NCI-H774 (cell line): ENCODE results near the gene CHRNA3.

ENCODE experiments used
- DNase-seq: peaks from one replicate; lab custom pipeline; 2025; lab: John Stamatoyannopoulos, UW

Gene CHRNA3

DNA sequence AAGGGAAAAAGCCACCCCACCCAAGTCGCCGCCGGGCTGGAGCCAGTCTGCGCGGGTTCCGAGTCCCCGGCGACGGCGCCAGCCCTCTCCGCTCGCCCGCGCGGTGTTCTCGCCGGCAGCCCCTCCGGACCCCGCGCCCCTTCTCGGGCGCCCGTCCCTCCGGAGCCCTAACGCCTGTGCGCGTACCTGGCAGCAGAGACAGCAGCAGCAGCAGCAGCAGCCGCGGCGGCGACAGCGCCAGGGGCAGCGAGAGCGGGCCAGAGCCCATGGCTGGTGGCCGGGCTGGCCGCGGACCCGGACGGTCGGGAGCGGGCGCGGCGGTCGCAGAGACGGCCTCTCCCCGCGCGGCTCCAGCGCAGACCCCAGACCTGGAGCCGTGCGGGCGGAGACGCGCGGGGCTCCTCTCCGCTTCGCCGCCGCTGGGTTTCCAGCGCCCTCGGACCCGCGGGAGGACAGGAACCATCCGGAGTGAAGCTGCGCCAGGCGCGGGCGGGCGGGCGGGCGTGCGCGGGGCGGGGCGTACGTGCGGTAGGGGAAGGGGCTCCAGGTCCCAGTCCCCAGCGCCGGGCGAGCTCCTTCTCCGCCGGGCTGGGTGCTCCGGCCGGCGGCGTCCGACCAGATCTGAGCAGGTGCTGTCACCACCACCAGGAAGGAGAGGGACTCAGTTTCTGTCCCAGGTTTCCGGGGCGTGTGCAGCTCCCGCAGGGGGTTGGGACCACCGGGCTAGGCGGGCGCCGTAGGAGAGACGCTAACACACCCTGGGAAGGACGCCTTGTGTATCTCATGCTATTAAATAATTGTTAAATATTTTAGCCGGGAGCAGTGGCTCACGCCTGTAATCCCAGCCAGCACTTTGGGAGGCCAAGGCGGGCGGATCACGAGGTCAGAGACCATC is at the start of gene CHRNA3:
CHRNA3 (minus strand) TSS at position 470 of the 895 bp plus-strand sequence; CDS start at position 268, 202 bp downstream.
- DNase-seq = no peak

DNA sequence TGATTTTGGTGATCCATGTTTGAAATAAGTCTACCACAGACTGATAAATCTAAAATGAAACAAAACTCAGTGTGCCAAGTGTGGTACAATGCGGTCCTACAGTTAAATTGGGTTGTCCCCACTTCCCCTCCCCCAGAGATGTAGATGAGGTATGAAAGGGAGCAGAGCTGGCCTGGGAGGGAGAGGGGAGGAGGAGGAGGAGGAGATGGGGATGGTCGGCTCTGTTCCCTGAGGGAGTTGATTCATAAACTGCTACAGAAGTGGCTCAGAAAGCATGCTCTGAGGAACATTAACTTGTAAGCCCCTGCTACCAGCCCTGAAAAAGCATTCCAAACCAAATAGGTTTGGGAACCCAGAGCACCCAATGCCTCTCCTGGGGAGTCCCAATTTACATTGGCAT is 48.2 kb upstream of the CHRNA3 start:
- DNase-seq = no peak

DNA sequence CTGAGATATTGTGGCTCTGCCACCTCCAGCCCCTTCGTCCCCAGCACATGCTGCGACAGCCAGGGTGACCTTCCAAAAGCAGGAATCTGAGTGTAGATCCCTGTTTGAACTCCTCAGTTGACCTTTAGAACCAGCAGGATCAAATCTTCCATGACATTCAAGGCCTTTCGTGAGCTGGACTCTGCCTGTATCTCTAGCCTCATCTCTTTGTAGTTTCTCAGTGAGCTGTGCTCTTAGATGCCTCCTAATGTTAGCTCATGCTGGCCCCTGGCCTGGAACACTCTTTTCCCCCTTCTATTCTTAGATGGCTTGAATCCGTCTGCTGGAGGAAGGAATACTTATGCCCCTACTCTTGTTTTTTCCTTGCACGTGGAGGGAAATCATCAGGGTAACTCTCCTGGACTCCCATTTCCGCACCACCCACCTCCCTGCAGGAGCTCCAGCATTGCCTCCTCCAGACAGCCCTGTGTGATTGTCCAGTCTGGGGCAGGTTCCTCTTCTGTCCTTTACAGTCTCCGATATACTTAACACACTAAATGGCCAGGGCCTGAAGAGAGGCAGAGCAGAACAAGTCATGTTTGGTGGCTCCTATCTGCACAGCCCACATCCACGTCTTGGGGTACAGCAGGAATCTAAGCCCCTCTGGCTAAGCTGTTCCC is 46.9 kb upstream of the CHRNA3 start:
- DNase-seq = no peak

DNA sequence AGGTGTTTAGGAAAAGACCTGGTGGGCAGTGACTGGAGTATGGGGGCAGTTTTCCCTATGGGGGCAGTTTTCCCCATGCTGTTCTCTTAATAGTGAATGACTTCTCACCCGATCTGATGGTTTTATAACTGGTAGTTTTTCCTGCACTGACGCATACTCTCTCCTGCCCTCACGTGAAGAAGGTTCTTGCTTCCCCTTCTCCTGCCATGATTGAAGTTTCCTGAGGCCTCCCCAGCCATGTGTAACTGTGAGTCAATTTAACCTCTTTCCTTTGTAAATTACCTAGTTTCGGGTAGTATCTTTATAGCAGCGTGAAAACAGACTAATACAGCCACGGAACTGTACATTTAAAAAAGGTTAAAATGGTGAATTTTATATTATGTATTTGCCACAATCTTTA is 45.2 kb upstream of the CHRNA3 start:
- DNase-seq = no peak

DNA sequence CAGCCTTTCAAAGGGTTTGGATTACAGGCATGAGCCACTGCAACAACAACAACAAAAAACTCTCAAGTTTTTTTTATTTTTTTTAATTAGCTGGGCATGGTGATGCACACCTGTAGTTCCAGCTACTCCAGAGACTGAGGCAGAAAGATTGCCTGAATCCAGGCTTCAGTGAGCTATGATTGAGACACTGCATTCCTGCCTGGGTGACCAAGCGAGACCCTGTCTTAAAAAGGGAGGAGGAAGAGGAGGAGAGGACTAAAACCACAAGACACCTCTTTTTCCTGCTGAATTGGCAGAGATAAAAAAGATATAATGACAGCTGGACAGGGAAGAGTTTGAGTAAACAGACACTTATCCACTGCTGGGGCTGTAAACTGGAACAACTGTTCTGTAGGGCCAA is 42.9 kb upstream of the CHRNA3 start:
- DNase-seq = no peak

DNA sequence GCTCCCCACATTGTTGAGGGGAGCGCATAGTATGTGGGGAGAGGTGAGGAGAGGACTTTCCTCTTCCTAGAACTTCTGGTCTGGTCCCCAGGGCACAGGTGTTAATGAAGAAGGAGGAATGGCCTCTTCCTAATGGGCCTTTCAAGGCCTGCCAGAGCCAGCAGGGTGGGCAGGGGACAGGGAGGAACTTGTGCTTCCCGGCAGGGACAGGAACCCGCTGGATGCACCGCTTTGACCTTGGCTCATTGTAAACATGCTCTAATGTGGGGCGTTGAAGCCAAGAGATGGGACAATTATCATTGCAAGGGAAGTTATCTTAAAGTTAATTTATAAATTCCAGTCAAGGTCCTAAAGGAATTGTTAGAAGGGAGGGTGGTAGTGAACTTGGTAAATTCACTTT is 41.2 kb upstream of the CHRNA3 start:
- DNase-seq = no peak

DNA sequence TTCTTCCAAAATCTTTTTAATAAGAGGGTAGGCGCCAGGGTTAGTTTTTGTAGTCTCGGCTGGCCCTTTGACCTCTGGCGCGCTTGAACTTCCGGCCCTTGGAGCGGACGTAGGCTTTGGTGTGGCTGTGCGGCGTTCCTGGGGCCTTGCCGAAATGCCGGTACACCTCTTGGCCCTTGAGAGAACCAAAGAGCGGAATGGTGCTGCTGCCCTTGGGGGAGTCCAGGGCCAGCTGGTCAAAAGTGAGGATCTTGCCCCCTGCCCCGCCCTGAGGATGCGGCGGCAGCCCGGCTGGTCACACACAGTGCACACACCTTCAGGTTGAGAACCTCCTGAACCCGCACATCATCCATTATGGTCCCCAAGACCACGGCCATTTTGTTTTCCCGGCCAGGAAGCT is 40.2 kb upstream of the CHRNA3 start:
- DNase-seq = no peak

DNA sequence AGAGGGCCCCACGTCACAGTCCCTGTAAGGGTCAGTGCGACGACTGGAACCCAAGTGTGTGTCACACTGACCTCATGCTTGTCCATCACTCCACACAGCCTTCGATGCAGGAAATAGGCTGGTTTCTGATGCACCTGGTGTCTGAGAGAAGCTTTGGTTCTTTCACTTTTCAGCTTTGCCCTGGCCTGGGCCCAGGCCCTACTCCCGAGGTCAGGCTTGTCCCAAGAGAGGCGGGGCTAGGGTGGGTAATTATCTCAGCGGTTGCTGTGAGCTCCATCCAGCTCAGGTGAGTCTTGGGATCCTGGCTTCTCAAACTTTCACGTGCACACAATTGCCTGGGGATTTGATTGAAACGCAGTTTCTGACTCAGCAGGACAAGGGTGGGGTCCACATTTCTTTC is 39.8 kb upstream of the CHRNA3 start:
- no peak for DNase-seq

DNA sequence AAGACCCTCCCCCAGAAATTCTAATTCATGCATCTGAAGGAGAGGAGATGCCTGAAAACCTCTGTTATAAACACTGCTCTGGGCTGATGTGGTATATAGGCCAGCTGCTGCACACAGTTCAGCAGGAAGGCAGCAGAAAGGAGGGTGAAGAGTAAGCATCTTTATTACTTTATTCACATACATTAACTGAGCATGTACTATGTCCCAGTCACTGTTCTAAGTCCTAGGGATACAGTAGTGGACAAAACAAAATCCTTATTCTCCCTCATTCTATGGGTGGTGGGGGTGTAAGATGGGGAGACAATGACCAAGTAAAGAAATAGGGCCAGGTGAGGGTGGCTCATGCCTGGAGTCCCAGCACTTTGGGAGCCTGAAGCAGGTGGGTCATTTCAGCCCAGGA is 38.0 kb upstream of the CHRNA3 start:
- DNase-seq = no peak

DNA sequence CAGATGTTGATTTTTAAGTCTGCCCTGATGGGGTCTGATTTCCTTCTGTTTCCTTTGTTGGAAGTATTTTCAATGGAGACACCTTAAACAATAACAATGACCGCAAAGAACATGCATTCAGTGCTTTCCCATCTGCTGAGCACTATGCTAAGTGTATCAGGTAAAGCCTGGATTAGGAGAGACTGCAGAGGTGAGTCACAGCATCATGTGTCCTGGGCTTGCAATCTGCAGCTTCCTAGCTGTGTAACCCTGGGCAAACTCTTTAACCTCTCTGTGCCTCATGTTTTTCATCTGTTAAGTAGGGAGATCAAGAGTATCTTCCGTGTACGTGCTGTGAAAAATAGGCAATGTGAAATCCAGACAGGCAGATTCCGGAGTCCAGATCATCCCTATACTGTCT is 33.5 kb upstream of the CHRNA3 start:
- DNase-seq = no peak

DNA sequence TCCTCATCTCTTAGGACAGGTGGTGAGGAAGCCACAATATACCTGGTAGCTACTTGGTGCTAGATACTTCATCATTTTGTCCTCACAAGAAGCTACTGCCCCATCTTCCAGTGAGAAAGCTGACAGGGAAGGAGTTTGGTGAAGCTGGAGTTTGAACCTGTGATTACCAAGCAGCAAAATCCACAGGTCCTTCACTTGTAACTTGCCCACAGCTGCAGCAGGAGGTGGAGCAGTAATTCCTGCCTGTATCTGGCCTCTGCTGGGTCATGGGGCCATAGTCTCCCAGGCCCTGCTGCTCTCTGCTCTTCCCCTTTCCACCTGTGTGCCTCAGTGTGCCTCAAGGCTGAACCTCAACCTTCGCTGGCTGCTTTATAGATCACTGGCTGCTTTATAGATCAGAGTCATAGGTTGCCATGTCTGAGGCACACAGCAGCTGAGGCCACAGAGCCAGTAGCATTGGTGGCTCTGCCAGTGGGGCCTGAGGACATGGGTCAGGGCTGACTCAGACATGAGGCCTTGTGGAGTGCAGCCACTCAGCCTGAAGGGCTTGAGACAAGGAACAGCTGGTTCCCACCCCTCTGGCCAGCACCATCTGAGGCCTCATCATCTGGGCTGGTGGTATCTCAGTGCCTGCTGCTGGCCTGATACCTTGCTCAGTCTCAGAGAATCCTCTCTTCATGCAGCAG is 31.3 kb upstream of the CHRNA3 start:
- no peak for DNase-seq

DNA sequence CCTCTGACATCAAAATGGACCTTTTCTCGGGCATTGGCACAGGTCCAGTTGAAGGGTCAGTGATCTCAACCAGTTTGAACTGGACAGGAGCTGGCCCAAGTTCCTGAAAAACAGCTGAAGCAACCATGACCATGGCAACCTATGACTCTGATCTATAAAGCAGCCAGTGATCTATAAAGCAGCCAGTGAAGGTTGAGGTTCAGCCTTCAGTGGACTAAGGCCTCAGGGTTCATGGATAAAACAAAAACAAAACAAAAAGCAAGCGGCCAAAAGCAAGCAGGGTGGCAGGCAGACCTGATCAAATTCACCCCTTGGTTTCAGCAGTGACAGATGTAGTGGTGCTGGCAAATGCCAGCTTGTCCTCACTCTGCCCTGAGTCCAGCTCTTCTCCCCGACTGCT is 30.2 kb upstream of the CHRNA3 start:
- no peak for DNase-seq

DNA sequence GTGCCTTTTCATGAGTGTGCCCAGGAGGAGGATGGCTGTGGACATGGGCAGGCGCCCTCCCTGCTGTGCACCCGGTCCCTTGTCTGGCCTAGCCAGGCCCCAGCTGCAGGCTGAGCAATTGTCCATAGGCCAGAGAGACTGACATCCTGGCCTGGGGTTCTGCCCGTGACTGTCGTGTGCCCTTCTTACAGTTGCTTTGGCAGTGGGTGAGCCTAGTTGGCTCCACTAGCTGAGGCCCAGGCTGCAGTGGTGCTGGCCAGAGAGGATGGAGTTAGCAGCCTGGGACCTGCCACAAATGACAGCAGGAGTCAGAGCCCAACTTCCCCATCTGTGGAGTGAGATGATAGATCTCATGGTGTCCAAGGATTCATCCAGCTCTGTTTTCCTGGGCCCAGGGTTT is 29.2 kb upstream of the CHRNA3 start:
- DNase-seq = no peak

DNA sequence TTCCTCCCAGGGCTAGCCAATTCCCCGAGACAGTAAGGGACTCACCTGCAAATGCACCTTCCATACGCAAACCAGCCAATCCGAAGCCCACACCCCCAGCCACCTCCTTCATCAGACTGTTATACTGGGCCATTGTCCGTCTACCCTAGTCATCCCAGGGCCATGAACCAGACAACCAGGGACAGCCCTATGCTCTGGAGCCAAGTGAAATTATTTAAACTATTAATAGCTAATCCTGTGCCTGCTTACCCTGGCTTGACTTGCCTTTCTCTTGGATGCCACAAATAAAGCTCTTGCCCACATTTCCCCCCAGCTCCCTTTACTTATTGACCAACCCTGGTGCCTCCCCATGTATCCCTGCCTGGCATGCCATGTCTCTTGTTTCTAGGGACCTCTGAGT is 24.2 kb upstream of the CHRNA3 start:
- no peak for DNase-seq

DNA sequence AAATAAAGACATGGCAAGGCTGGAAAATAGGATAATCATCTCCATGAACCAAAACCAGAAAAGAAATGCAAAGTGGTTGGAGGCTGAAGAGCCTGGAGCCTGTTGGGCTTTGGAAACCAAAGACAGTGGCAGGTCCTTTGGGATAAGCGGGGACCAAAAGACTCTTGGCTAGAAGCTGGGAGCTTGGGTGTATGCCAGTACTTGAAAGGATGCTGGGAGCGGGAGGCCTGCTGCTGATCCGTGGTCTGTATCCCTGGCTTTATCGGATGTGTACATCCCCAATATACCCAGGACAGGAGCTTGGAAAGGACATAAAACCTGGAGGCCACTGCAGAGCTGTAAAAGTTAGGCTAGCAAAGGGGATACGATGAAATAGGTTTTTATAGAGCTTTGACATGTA is 21.5 kb upstream of the CHRNA3 start:
- DNase-seq = no peak

DNA sequence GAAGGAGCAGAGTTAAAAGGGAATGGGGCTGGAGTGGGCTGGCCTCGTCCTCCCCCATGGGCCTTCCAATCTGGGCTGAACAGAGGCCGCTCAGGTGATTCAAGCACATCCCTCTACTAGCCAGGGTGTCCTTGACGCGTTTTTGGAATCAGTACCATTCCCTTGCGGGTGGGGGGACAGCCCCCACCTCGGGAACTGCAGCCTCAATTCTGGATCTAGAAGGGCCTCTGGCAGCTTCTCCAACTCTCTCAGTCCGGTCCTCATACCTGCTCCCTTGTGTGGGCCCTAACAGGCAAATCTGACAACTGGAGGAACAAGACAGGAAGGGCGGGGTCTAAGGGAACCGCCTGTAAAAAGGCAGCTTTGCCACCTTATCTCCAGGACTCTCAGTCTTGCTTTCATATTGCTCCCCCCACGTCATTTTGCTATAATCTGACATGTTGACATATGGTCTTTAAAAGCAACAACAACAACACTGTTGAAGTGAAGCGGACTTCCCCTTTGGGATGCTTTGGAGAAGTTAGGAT is 21.0 kb upstream of the CHRNA3 start:
- DNase-seq = no peak

DNA sequence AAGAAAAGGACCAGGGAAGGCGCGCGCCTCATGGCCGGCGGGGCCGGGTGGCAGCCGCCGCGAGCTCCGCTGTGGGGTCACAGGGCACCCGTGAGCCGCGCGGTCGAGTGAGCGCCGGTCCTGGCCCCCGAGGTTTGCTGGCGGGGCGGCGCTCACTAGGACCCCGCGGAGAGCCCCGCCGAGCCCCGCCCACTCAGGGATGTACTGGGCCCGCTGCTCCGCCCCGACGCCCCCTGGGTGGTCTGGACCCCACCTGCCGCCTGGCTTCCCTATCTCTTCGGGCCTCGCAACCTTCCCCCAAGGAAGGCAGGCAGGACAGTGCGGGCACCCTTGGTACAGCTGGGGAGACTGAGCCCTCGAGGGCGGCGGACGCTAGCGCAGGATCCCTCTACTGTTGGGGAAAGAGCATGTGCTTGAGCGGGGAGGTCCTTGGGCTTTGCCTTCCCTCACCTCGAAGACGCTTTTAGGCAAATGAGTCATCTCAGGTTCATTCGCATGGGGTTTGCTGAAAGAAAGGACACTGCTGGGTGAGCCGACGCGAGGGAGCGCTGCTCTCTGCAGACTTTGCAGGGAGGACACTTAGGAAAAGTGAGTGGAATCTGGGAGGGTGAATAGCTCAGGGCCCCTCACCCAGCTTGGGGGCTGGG is 20.4 kb upstream of the CHRNA3 start, which contains the start of gene CHRNB4:
CHRNB4 (minus strand) TSS at position 109 of the 647 bp plus-strand sequence; CDS start at position 32, 77 bp downstream.
- DNase-seq = no peak

DNA sequence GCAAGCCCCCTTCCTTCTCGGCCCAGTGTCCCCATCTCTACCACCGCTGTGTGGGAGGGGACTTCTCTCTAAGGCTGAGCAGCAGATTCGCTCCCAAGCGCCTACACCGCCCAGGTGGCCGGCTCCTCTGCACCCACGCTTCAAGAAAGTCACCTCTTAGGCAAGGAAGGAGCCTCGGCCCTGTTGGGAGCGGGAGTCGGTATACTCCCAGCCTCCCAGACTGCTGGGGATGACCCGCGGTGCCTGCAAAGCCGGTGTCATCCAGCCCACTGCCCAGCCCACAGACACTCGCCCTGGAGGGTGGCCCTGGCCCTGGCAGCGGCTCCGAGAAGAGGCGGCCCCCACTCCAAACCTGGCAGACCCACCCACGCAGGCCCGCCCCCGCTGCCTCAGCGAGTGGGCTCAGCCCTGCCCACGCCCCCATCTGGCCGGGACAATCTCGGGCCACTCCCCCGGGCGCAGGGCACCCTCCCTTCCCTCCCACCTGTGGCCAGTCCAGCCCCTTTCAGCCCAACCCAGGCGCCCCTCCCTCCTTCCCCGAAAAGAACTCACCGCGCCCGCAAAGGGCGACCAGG is 19.8 kb upstream of the CHRNA3 start:
- DNase-seq = no peak

DNA sequence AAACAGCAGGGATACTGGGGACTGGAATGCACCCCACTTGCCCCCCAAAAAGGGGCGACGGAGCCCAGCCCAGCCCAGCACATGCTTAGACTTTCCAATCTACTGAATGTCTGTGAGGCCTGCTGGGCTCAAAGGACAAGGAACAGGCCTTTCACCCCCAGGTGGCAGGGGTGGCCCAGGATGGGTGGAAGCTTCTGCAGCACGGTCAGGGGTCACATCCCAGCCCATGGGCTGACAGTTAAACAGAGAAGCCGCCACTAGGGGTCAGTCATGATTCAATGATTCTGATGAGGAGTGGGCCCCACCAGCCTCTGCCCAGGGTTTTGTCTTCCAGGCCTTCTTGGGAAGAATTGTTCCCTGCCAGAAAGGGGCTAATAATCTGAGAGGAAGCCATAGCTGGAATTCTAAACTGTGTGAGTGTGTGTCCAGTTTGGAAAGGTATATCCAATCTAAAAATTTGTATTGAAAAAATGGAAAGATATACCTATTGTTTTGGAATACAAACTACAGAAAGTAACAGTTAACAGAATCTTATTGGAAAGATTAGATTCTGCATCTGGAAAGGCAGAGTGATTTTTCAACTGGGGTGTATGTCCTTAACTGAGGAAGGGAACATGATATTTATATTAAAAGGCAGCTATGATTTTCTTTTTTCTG is 18.0 kb upstream of the CHRNA3 start:
- DNase-seq = peak; percentile 20

DNA sequence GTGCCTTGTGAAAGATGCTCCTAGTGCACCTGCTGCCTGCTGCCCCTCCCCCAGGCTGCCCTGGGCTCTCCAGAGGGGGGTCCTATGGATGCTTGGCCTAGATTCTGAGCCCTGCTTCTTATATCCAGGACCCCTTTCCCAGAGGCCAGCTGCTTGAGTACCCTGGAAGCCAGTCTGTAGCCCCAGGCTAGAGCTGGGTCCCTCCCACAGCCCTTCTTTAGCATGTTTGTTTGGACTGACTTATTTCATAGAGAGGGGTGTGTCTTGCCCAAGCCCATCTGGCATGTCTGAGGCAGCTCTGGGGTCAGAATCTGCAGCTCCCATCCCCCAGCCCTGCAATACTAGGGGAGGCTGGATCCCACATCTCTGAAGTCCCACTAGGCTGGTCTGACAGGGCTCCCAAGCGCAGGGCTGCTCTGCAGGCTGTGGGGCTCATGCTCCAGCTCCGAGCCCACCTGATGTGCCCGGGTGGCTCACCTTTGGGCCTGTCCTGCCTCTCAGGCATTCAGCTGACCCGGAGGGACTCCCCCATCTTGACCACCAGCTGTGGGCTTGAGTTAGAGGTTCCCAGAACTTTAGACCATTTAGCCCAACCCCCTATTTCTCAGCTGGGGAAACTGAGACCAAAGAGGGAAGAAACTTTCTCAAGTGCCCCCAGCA is 17.1 kb upstream of the CHRNA3 start:
- no peak for DNase-seq
